ENCODE data around the gene LRRC43. TPM values are rescaled to one million over a fixed set of nuclear protein-coding genes. Genes with fewer than 3 reads are reported as not detected.

The LRRC43 gene
- total RNA-seq, 1 experiment from 2014 or later: 0.66 TPM

DNA sequence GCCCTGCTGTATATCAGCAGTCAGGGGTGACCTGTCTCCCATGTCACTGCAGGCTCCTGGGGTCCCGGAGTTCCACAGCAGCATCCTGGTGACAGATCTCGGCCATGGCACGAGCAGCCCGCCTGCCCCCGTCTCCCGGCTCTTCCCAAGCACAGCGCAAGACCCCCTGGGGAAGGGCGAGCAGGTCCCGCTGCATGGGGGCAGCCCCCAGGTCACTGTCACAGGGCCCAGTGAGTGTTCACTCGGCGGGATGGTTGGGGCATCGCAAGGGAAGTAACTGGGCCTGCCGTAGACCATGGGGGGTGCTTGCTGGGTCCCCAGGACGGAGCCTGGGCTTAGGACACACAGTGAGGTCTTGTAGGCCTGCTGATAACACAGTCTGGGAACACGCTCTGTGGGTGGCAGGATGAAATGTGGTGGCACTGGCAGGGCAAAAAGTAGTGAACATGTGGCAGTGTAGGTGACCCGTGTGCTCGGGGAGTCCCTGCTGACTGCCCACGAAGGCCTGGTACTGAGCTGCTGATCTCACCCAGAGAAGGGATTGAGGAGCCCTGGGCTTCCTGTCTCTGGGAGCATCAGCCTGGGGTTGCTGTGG lies 47.4 kb upstream of the LRRC43 start:
- BruUV-seq (replicated peaks): no TSS peak
- peaks cover 35% of the 10 kb centered on the region for H3K36me3 ChIP-seq (ENCODE audit: low read depth, low read length)
- no peaks in the 10 kb centered on the region for H3K9me2 ChIP-seq (replicated peaks; ENCODE audit: low read length)
- ChIA-PET CTCF (no interaction called here), POLR2A (ENCODE audit: unreplicated experiment) (no interaction called here)
- intact Hi-C loops (cut with micrococcal nuclease): no loop called here
- H2AFZ ChIP-seq (ENCODE audit: low read length): no peak overlapping the region
- no peak overlapping the region for H3K27ac ChIP-seq (ENCODE audit: low read length)
- DNase-seq: no peak
- peaks cover 4% of the 10 kb centered on the region for H3K4me1 ChIP-seq (ENCODE audit: insufficient read depth, low read length)
- no peaks in the 10 kb centered on the region for H3K27me3 ChIP-seq (ENCODE audit: low read length)
- H3K4me2 ChIP-seq (ENCODE audit: low read length): no peak overlapping the region
- no peaks in the 10 kb centered on the region for H3K79me2 ChIP-seq (ENCODE audit: low read length)
- H3K9me3 ChIP-seq (ENCODE audit: low read length): no peaks in the 10 kb centered on the region
- peaks cover 4% of the 10 kb centered on the region for H3F3A ChIP-seq (ENCODE audit: low read length, unreplicated experiment)
- H3K9ac ChIP-seq (ENCODE audit: low read length): no peak overlapping the region
- TF ChIP-seq, protein P1, sequence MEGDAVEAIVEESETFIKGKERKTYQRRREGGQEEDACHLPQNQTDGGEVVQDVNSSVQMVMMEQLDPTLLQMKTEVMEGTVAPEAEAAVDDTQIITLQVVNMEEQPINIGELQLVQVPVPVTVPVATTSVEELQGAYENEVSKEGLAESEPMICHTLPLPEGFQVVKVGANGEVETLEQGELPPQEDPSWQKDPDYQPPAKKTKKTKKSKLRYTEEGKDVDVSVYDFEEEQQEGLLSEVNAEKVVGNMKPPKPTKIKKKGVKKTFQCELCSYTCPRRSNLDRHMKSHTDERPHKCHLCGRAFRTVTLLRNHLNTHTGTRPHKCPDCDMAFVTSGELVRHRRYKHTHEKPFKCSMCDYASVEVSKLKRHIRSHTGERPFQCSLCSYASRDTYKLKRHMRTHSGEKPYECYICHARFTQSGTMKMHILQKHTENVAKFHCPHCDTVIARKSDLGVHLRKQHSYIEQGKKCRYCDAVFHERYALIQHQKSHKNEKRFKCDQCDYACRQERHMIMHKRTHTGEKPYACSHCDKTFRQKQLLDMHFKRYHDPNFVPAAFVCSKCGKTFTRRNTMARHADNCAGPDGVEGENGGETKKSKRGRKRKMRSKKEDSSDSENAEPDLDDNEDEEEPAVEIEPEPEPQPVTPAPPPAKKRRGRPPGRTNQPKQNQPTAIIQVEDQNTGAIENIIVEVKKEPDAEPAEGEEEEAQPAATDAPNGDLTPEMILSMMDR (conservative IDR thresholded peaks at IDR 0.05; ENCODE audit: low read depth, low read length): no peak
- no peak for TF ChIP-seq EZH2phosphoT487 (IDR thresholded peaks at IDR 0.05; ENCODE audit: borderline replicate concordance, low read length)
- TF ChIP-seq EZH2 (IDR thresholded peaks at IDR 0.05; ENCODE audit: low read length, unreplicated experiment): no peak
- no peak overlapping the region for H3K4me3 ChIP-seq (ENCODE audit: low read length)
- H4K20me1 ChIP-seq (ENCODE audit: low read length): no peaks in the 10 kb centered on the region
- no peak for ATAC-seq

DNA sequence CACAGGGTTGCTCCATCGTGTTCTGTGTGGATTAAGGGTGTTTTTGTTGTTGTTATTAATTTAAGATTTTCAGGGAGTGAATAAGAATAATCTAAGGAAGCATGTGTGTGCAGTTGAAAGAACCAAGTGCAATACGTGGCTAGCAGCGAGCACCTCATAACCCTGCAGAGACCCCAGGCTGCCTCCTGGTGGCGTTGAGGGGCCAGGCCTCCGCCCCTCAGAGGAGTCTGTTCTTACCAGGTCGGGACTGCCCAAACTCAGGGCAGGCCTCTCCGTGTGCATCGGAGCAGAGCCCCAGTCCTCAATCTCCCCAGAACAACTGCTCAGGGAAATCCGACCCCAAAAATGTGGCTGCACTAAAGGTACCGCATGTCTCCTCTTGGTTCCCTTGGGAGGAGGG lies 45.7 kb upstream of the LRRC43 start:
- no peaks in the 10 kb centered on the region for H3K4me1 ChIP-seq (ENCODE audit: insufficient read depth, low read length)
- no peak overlapping the region for H3K4me2 ChIP-seq (ENCODE audit: low read length)
- no peak for ATAC-seq
- intact Hi-C loops (cut with micrococcal nuclease): no loop called here
- H3F3A ChIP-seq (ENCODE audit: low read length, unreplicated experiment): no peaks in the 10 kb centered on the region
- H3K9me3 ChIP-seq (ENCODE audit: low read length): no peaks in the 10 kb centered on the region
- TF ChIP-seq EZH2phosphoT487 (IDR thresholded peaks at IDR 0.05; ENCODE audit: borderline replicate concordance, low read length) (no peak), EZH2 (IDR thresholded peaks at IDR 0.05; ENCODE audit: low read length, unreplicated experiment) (no peak)
- TF ChIP-seq, protein P1 (conservative IDR thresholded peaks at IDR 0.05; ENCODE audit: low read depth, low read length): peak; percentile 33; the same call in 1 of the 2 replicates
- DNase-seq: no peak
- H3K27ac ChIP-seq (ENCODE audit: low read length): no peak overlapping the region
- POLR2A ChIA-PET (ENCODE audit: unreplicated experiment): no interaction called here
- H3K36me3 ChIP-seq (ENCODE audit: low read depth, low read length): peaks cover 32% of the 10 kb centered on the region
- H3K79me2 ChIP-seq (ENCODE audit: low read length): no peaks in the 10 kb centered on the region
- no peaks in the 10 kb centered on the region for H3K27me3 ChIP-seq (ENCODE audit: low read length)
- CTCF ChIA-PET: no interaction called here
- H2AFZ ChIP-seq (ENCODE audit: low read length): no peak overlapping the region
- H3K9me2 ChIP-seq (replicated peaks; ENCODE audit: low read length): no peaks in the 10 kb centered on the region
- BruUV-seq (replicated peaks): no TSS peak
- no peak overlapping the region for H3K4me3 ChIP-seq (ENCODE audit: low read length)
- H3K9ac ChIP-seq (ENCODE audit: low read length): no peak overlapping the region
- H4K20me1 ChIP-seq (ENCODE audit: low read length): no peaks in the 10 kb centered on the region

DNA sequence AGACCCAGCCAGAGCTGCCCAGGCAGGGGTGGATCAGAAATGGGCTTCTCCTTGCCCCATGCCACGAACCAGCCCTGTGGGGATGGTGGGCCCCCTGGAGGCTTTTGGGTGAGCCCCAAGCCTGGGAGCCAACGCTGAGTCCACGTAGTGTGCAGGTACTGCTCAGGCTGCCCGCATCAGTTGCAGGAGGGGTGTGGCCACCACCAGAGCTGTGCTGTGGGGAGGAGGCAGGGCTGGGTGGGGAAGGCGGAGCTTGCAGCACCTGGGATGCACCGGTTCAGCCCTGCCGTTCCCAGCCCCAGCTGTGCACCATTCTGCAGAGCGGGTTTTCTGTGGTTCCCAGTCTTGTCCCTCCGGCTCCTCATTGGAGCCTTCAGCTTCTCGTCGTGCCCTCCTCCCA lies 45.2 kb upstream of the LRRC43 start:
- Histone ChIP-seq H3K9me2 (replicated peaks; ENCODE audit: low read length) (no peaks in the 10 kb centered on the region), H3K9me3 (ENCODE audit: low read length) (no peaks in the 10 kb centered on the region), H3K4me2 (ENCODE audit: low read length) (no peak overlapping the region), H3K9ac (ENCODE audit: low read length) (no peak overlapping the region), H4K20me1 (ENCODE audit: low read length) (no peaks in the 10 kb centered on the region), H3K27ac (ENCODE audit: low read length) (no peak overlapping the region), H3F3A (ENCODE audit: low read length, unreplicated experiment) (no peaks in the 10 kb centered on the region), H2AFZ (ENCODE audit: low read length) (no peak overlapping the region), H3K79me2 (ENCODE audit: low read length) (no peaks in the 10 kb centered on the region), H3K27me3 (ENCODE audit: low read length) (no peaks in the 10 kb centered on the region), H3K4me3 (ENCODE audit: low read length) (no peak overlapping the region), H3K36me3 (ENCODE audit: low read depth, low read length) (peaks cover 31% of the 10 kb centered on the region), H3K4me1 (ENCODE audit: insufficient read depth, low read length) (no peaks in the 10 kb centered on the region)
- no peak for DNase-seq
- ATAC-seq: peak; percentile 45
- no TSS peak for BruUV-seq (replicated peaks)
- ChIA-PET CTCF (no interaction called here), POLR2A (ENCODE audit: unreplicated experiment) (no interaction called here)
- TF ChIP-seq, protein P1 (conservative IDR thresholded peaks at IDR 0.05; ENCODE audit: low read depth, low read length): no peak; the same call in 1 of the 2 replicates
- no peak for TF ChIP-seq EZH2 (IDR thresholded peaks at IDR 0.05; ENCODE audit: low read length, unreplicated experiment)
- no peak for TF ChIP-seq EZH2phosphoT487 (IDR thresholded peaks at IDR 0.05; ENCODE audit: borderline replicate concordance, low read length)
- intact Hi-C loops (cut with micrococcal nuclease): no loop called here
